AG04449 (cell line): Measurements from ENCODE around the gene NOS1AP.
A peak's percentile ranks its signal among the peaks of the same experiment; 100 is the strongest.
"Not testable (repeated sequence)": the region's sequence is repeated elsewhere in the genome, so short reads cannot be mapped to it uniquely, and the experiment has no call there.

ENCODE experiments used
- CTCF ChIA-PET: fragments of 350-600 bp; formaldehyde crosslinking; extraction: SDS; loops from one replicate; lab custom pipeline; 2021; ENCODE audit warnings: antibody characterized with exemption; lab: Yijun Ruan, JAX
- POLR2A ChIA-PET: fragments of 400-600, 350-600 bp; formaldehyde crosslinking; extraction: SDS; loops from one replicate; lab custom pipeline; 2020; ENCODE audit warnings: antibody characterized with exemption, inconsistent platforms; lab: Yijun Ruan, JAX
- DNase-seq: peaks from one replicate; pipeline ENCODE4 v3.0.0-alpha.2; 2010; ENCODE audit warnings: low read depth, low spot score
- H3K4me3 ChIP-seq: 2 replicates; pipeline ENCODE4 v1.5.1; 2011; ENCODE audit warnings: low read depth, mild to moderate bottlenecking, control low read depth, low read length
- TF ChIP-seq, protein P1 (sequence below): IDR thresholded peaks from one replicate; pipeline ENCODE4 v1.5.1; 2011; ENCODE audit warnings: mild to moderate bottlenecking, moderate library complexity, low read length, control low read depth, inconsistent platforms; ENCODE audit not compliant: insufficient read depth; ENCODE audit errors: missing control alignments

Gene NOS1AP

GRCh38 chr1:162343470-162343869 is 274.0 kb downstream of the NOS1AP start:
- no peak overlapping the region for H3K4me3 ChIP-seq
- CTCF ChIA-PET: no interaction called here
- POLR2A ChIA-PET: no interaction called here
- TF ChIP-seq, protein P1, sequence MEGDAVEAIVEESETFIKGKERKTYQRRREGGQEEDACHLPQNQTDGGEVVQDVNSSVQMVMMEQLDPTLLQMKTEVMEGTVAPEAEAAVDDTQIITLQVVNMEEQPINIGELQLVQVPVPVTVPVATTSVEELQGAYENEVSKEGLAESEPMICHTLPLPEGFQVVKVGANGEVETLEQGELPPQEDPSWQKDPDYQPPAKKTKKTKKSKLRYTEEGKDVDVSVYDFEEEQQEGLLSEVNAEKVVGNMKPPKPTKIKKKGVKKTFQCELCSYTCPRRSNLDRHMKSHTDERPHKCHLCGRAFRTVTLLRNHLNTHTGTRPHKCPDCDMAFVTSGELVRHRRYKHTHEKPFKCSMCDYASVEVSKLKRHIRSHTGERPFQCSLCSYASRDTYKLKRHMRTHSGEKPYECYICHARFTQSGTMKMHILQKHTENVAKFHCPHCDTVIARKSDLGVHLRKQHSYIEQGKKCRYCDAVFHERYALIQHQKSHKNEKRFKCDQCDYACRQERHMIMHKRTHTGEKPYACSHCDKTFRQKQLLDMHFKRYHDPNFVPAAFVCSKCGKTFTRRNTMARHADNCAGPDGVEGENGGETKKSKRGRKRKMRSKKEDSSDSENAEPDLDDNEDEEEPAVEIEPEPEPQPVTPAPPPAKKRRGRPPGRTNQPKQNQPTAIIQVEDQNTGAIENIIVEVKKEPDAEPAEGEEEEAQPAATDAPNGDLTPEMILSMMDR: no peak
- no peak for DNase-seq

DNA sequence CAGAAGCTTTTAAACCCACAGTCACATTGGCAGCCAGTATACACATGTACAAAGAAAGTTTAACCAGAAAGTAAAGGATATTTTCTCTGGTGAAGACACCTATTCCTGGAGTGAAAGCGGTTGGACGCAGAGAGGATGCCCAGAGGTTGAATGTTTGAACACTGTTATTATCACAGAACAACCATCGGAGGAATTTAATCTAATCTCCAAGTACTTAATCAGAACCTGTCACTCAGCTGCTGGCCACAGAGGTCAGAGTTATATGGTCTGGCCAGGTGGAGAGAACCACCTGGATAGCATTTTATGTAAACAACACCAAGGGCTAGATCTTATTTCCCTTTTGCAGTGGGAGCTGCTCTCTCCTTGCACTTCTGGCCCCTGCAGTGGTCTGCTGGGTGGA is 277.8 kb downstream of the NOS1AP start:
- CTCF ChIA-PET: interaction anchor here (1.3 kb wide), 1 partner anchor 9 kb away, joined by 4 read pairs; no protein-coding TSS in a partner anchor
- POLR2A ChIA-PET: no interaction called here
- DNase-seq: no peak
- TF ChIP-seq, protein P1: no peak
- H3K4me3 ChIP-seq: no peak overlapping the region

DNA sequence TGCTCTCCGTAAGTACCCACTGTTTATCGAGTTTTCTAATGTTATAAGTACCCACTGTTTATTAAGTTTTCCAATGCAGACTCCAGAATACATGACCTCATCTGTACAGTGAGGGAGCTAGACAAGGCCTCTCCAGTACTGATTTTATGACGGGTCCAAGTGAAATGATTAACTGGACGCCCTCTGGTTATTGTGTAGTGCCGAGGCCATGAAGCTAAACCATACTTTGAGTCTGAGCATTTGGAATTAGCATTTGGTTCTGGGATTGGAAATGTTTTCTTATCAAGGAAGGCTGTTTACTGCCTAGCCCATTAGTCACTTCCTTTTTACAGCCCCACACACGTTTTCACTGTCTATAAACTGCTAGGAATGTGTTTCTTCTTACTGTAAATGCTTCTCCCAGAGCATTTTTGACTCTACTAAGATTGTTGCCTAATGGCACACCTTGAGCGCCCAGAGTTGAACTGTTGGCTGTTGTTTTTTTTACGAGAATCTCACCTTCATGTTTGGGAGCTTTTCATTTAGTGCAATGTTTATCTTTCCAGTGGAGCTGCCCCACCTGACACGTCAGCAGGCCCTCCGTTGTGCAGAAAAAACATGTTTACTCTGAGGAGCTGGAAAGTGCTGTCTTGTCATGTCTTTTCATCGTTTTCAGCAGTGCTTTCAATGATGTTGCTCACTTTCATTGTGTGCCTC is 280.3 kb downstream of the NOS1AP start:
- POLR2A ChIA-PET: no interaction called here

GRCh38 chr1:162351246-162351842 is 281.9 kb downstream of the NOS1AP start:
- no peak for DNase-seq
- no peak overlapping the region for H3K4me3 ChIP-seq
- TF ChIP-seq, protein P1: no peak
- ChIA-PET CTCF (interaction anchor here (1.0 kb wide), 1 partner anchor 41 kb away, joined by 3 read pairs; no protein-coding TSS in a partner anchor), POLR2A (no interaction called here)

More for the DNA sequence above, 280.3 kb downstream of the NOS1AP start:
- CTCF ChIA-PET: interaction anchor here (1.0 to 1.3 kb wide), 3 partner anchors 8 to 293 kb away, joined by 3 to 4 read pairs (median 3); no protein-coding TSS in a partner anchor
- DNase-seq: peak; percentile 52
- H3K4me3 ChIP-seq: no peak overlapping the region
- TF ChIP-seq, protein P1: no peak

- DNase-seq, CTCF ChIA-PET, POLR2A ChIA-PET, H3K4me3 ChIP-seq: not testable (repeated sequence)
These were observed 282.4 kb downstream of the NOS1AP start for GRCh38 chr1:162351874-162352273.

GRCh38 chr1:162353078-162353477 is 283.6 kb downstream of the NOS1AP start:
- ChIA-PET POLR2A (no interaction called here), CTCF (no interaction called here)
- H3K4me3 ChIP-seq: no peak overlapping the region
- TF ChIP-seq, protein P1: no peak
- no peak for DNase-seq
